HepG2 (cell line): Measurements from ENCODE around the gene CIITA.

ENCODE experiments used
- CTCF ChIP-seq: sonication (generic); formaldehyde crosslinking; IDR thresholded peaks from 2 replicates; pipeline ENCODE4 v1.5.0; 2020; ENCODE audit warnings: mild to moderate bottlenecking, missing genetic modification reagents, moderate library complexity
- GABPB1 ChIP-seq: IDR thresholded peaks from 2 replicates; pipeline ENCODE4 v1.6.1; 2016; ENCODE audit warnings: mild to moderate bottlenecking, missing genetic modification reagents, moderate library complexity, missing compliant biosample characterization
- POLR2AphosphoS2 ChIP-seq: IDR thresholded peaks from 2 replicates; pipeline ENCODE4 v1.6.1; 2011; ENCODE audit warnings: low read depth, low read length, improper control_type of control experiment
- ZFP37 ChIP-seq: sonication (generic); formaldehyde crosslinking; IDR thresholded peaks from 2 replicates; pipeline ENCODE4 v1.4.0; 2020; ENCODE audit warnings: missing genetic modification reagents, borderline replicate concordance

- TF ChIP-seq POLR2AphosphoS2 (no peak), GABPB1 (CRISPR knock-in tag) (no peak), CTCF (CRISPR knock-in tag) (no peak), ZFP37 (CRISPR knock-in tag) (no peak)
These were observed 26.5 kb upstream of the CIITA start for GRCh38 chr16:10850478-10850850.
